HG02884 (cell line): ENCODE data around the gene NRF1.

Source experiments
- ATAC-seq: cut with Tn5 transposase; IDR thresholded peaks from one replicate; pipeline ENCODE4 v1.9.1; 2021; ENCODE audit warnings: mild to moderate bottlenecking, moderate library complexity; ENCODE audit not compliant: unreplicated experiment

Gene NRF1

GRCh38 chr7:129767120-129768015 lies 155.8 kb downstream of the NRF1 start:
- ATAC-seq = no peak

- no peak for ATAC-seq
Measured at GRCh38 chr7:129768614-129769399, 157.3 kb downstream of the NRF1 start.

GRCh38 chr7:129769400-129769774 lies 157.9 kb downstream of the NRF1 start:
- ATAC-seq = no peak

GRCh38 chr7:129769866-129770808 lies 158.6 kb downstream of the NRF1 start:
- no peak for ATAC-seq

- no peak for ATAC-seq
Measured at GRCh38 chr7:129771201-129771927, 159.8 kb downstream of the NRF1 start.

GRCh38 chr7:129771928-129772479 lies 160.5 kb downstream of the NRF1 start:
- no peak for ATAC-seq

GRCh38 chr7:129772646-129773280 lies 161.2 kb downstream of the NRF1 start:
- ATAC-seq = no peak

GRCh38 chr7:129773328-129773731 lies 161.8 kb downstream of the NRF1 start:
- ATAC-seq = no peak

- ATAC-seq = no peak
Measured at GRCh38 chr7:129773871-129774270, 162.4 kb downstream of the NRF1 start.

- no peak for ATAC-seq
Measured at GRCh38 chr7:129774359-129774758, 162.8 kb downstream of the NRF1 start.

- no peak for ATAC-seq
Measured at GRCh38 chr7:129774871-129775694, 163.6 kb downstream of the NRF1 start.

GRCh38 chr7:129775695-129776361 lies 164.3 kb downstream of the NRF1 start:
- ATAC-seq = no peak

GRCh38 chr7:129776362-129776722 lies 164.8 kb downstream of the NRF1 start:
- no peak for ATAC-seq

- ATAC-seq = no peak
Measured at GRCh38 chr7:129777195-129777844, 165.8 kb downstream of the NRF1 start.

GRCh38 chr7:129777993-129778769 lies 166.7 kb downstream of the NRF1 start:
- no peak for ATAC-seq

GRCh38 chr7:129778770-129779601 lies 167.5 kb downstream of the NRF1 start:
- ATAC-seq = no peak
